Measurements from ENCODE around the gene KAT2B.

The KAT2B gene

GRCh38 chr3:20100151-20100550 lies 59.9 kb downstream of the KAT2B start:
- no peak for DNase-seq

- DNase-seq: no peak
Measured at GRCh38 chr3:20101041-20101440, 60.8 kb downstream of the KAT2B start.

- no peak for DNase-seq
Measured at GRCh38 chr3:20103731-20104130, 63.5 kb downstream of the KAT2B start.

- DNase-seq: peak; percentile 32
Measured at GRCh38 chr3:20104167-20104661, 64.0 kb downstream of the KAT2B start.

- no peak for DNase-seq
Measured at GRCh38 chr3:20105513-20106280, 65.5 kb downstream of the KAT2B start.

GRCh38 chr3:20107722-20108121 lies 67.5 kb downstream of the KAT2B start:
- DNase-seq: no peak

- DNase-seq: no peak
Measured at GRCh38 chr3:20108869-20109268, 68.6 kb downstream of the KAT2B start.

- no peak for DNase-seq
Measured at GRCh38 chr3:20110826-20111225, 70.6 kb downstream of the KAT2B start.

GRCh38 chr3:20111836-20112235 lies 71.6 kb downstream of the KAT2B start:
- DNase-seq: no peak

- DNase-seq: no peak
Measured at GRCh38 chr3:20121088-20121487, 80.8 kb downstream of the KAT2B start.

- DNase-seq: no peak
Measured at GRCh38 chr3:20123131-20123652, 82.9 kb downstream of the KAT2B start.

GRCh38 chr3:20125289-20125688 lies 85.0 kb downstream of the KAT2B start:
- no peak for DNase-seq

GRCh38 chr3:20125897-20126296 lies 85.7 kb downstream of the KAT2B start:
- DNase-seq: no peak

GRCh38 chr3:20128358-20128757 lies 88.1 kb downstream of the KAT2B start:
- no peak for DNase-seq

- DNase-seq: no peak
Measured at GRCh38 chr3:20130106-20130505, 89.9 kb downstream of the KAT2B start.

- DNase-seq: no peak
Measured at GRCh38 chr3:20136231-20136630, 96.0 kb downstream of the KAT2B start.

GRCh38 chr3:20137647-20138046 lies 97.4 kb downstream of the KAT2B start:
- no peak for DNase-seq

- DNase-seq: no peak
Measured at GRCh38 chr3:20140881-20141280, 100.6 kb downstream of the KAT2B start.

GRCh38 chr3:20141316-20141715 lies 101.1 kb downstream of the KAT2B start:
- no peak for DNase-seq

- no peak for DNase-seq
Measured at GRCh38 chr3:20141851-20142250, 101.6 kb downstream of the KAT2B start.

- DNase-seq: no peak
Measured at GRCh38 chr3:20142517-20142916, 102.3 kb downstream of the KAT2B start.

- DNase-seq: no peak
Measured at GRCh38 chr3:20143519-20143918, 103.3 kb downstream of the KAT2B start.

GRCh38 chr3:20145874-20146273 lies 105.6 kb downstream of the KAT2B start:
- DNase-seq: no peak

- DNase-seq: no peak
Measured at GRCh38 chr3:20146301-20146700, 106.1 kb downstream of the KAT2B start.

GRCh38 chr3:20147361-20147760 lies 107.1 kb downstream of the KAT2B start:
- no peak for DNase-seq
